ENCODE data around the gene CCDC88C.

CCDC88C gene

DNA sequence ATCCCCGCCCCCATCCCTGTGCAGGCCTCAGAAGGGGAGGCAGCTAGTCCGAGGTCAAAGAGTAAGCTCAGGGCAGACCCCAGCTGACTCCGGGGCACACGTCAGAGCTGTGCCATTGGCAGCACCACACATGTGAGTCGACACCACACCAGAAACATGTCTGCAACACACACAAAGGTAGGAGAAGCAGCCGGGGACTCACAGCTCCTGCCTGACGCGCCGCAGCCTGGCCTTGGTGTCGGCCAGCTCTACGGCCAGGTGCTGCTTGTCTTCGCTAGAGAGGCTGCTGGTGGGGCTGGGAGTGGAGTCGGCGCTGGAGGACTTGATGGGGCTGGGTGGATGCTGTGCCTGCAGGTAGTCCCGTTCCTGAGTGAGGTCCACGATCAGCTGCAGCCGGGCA is 78.5 kb downstream of the CCDC88C start:
- H3K4me3 ChIP-seq (ENCODE audit: low read depth, low read length): no peak overlapping the region
- no peak for DNase-seq (ENCODE audit: low read depth)
- TF ChIP-seq, protein P1, sequence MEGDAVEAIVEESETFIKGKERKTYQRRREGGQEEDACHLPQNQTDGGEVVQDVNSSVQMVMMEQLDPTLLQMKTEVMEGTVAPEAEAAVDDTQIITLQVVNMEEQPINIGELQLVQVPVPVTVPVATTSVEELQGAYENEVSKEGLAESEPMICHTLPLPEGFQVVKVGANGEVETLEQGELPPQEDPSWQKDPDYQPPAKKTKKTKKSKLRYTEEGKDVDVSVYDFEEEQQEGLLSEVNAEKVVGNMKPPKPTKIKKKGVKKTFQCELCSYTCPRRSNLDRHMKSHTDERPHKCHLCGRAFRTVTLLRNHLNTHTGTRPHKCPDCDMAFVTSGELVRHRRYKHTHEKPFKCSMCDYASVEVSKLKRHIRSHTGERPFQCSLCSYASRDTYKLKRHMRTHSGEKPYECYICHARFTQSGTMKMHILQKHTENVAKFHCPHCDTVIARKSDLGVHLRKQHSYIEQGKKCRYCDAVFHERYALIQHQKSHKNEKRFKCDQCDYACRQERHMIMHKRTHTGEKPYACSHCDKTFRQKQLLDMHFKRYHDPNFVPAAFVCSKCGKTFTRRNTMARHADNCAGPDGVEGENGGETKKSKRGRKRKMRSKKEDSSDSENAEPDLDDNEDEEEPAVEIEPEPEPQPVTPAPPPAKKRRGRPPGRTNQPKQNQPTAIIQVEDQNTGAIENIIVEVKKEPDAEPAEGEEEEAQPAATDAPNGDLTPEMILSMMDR (IDR thresholded peaks at IDR 0.05; ENCODE audit: insufficient read depth, low read depth, low read length, missing control alignments): no peak

DNA sequence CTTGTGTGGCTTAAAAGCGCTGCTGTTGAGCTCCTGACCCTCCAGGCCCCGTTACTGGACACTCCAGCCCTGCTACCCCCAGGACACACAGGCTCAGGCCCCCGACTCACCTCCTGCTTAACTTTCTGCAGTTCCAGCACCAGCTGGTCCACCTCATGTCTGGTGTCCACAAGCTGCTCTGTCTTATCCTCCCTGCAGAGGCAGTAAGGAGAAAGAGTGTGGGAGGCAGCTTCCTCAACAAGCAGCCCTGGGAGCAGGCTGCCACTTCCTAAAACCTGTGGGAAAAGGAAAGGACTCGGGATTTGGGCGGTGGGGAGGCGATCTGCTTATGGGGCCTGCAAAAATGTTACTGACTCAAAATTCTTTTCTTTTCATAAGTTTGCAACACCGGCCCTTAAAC is 79.2 kb downstream of the CCDC88C start:
- TF ChIP-seq, protein P1 (IDR thresholded peaks at IDR 0.05; ENCODE audit: insufficient read depth, low read depth, low read length, missing control alignments): no peak
- DNase-seq (ENCODE audit: low read depth): no peak
- no peak overlapping the region for H3K4me3 ChIP-seq (ENCODE audit: low read depth, low read length)

DNA sequence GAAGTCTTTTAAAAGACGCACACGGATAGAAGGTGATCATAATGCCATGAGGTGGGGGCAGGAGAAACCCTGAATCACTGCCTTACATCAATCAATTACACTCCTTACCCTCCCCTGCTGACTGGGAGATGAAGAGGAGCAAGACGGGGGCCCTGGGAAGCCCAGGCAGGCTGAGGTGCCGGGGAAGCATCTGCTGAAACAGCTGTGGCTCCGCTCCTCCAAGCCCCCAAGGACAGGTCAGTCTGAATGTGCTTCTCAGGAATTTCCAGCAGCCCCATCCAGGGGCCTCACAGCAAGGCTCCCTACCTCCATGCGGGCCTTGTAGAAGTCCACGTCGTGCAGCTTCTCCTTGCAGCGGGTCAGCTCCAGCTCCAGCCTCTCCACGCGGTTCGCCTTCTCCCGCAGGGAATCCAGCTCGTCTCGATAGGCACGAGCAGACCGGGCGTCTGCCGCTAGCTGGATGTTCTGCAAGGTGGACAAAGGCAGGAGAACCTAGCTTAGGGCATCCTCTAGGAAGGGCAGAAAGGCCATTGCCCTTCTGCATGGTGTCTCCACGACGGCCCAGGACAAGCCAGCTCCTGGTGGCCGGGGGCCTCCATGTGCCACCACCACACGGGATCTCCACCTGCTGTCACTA is 79.8 kb downstream of the CCDC88C start:
- TF ChIP-seq, protein P1 (IDR thresholded peaks at IDR 0.05; ENCODE audit: insufficient read depth, low read depth, low read length, missing control alignments): no peak
- no peak for DNase-seq (ENCODE audit: low read depth)
- no peak overlapping the region for H3K4me3 ChIP-seq (ENCODE audit: low read depth, low read length)

DNA sequence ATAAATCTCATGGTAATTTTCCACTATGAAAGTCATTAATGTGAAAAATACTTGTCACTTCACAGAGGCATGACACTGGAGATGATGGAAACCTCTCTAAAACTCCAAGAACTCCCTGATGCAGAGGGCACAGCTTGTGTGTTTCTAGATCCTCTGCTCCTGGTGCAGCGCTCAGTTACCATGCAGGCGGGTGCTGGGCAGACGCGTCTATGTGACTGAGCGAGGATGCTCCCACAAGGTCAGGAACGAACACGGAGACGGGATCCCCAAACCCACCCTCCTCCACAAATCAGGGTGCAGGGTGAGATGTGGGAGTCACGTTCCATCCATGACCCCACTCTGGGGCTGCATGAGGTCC is 81.5 kb downstream of the CCDC88C start:
- no peak overlapping the region for H3K4me3 ChIP-seq (ENCODE audit: low read depth, low read length)
- DNase-seq (ENCODE audit: low read depth): no peak
- TF ChIP-seq, protein P1 (IDR thresholded peaks at IDR 0.05; ENCODE audit: insufficient read depth, low read depth, low read length, missing control alignments): no peak

DNA sequence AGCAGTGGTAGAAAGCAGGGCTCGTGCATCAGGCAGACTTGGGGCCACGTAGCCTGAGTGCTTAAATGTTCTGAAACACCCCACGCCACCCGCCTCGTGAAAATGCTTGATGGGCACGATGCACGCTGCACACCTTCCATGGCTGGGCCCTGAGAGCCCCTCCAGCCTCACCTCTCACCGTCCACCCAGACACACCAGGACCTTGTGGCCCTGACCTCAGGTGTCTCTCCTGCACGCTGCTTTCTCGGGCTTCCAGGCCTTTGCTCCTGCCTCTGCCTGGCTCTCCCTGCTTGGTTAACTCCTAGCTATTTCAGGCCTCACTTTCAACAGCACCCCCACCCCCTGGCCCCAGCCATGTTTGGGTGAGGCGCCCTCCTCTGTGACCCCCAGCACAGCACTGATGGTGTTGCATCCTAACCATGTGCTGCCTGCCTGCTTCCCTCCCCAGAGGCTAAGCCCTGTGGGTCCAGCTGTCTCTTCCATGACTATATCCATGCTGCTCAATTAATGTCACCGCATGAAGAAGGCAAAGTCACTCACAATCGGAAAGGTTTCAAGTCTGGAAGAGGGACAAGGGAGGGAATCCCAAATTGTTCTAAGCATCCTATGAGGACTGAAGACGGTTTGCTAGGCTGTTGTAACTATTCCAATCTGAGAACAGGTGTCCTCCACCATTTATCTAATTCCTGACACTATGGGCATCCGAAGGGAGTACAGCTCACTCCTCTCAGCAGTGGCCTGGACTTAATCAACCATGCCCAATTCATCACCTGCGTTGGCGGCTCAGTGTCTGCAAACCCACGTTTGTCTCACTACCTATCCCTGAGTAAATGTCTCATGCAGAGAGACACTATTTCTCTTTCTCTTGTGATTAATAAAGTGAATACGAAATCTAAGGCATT is 82.2 kb downstream of the CCDC88C start:
- TF ChIP-seq, protein P1 (IDR thresholded peaks at IDR 0.05; ENCODE audit: insufficient read depth, low read depth, low read length, missing control alignments): no peak
- no peak for DNase-seq (ENCODE audit: low read depth)
- no peak overlapping the region for H3K4me3 ChIP-seq (ENCODE audit: low read depth, low read length)

DNA sequence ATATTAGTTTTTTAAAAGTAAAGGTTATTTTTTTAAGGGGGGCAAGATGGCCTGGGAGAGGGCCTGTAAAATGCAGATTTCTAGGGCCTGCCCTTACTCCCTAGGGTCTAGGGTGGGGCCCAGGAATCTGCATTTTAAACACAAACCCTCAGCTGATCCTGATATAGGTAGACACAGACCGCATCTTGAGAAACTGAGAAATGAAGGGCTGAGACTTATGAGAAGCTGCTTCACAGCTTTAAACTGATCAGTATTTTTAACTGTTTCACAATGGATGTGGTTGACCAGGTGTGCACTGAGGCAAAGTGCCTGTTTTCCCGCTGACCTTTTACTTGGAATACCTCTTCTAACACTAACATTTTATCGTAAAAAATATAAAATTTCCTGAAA is 84.0 kb downstream of the CCDC88C start:
- TF ChIP-seq, protein P1 (IDR thresholded peaks at IDR 0.05; ENCODE audit: insufficient read depth, low read depth, low read length, missing control alignments): no peak
- no peak overlapping the region for H3K4me3 ChIP-seq (ENCODE audit: low read depth, low read length)
- peak; percentile 86 for DNase-seq (ENCODE audit: low read depth)

All from GM12865 (cell line).